Fibroblast of lung (primary cell): ENCODE results near the gene PRICKLE1.

Experiments
- CTCF ChIP-seq, 2 donors: IDR thresholded peaks in 1 of 2; conservative IDR thresholded peaks in 1 of 2; 1 replicate in 1 of 2; 2 replicates in 1 of 2; pipeline ENCODE4 v1.5.1; 2011 to 2012; ENCODE audit warnings: low read length in 2 of 2, control low read depth in 1 of 2, inconsistent platforms in 1 of 2, low read depth in 1 of 2, mild to moderate bottlenecking in 1 of 2
- EZH2 ChIP-seq: IDR thresholded peaks from 2 replicates; pipeline ENCODE4 v1.5.1; 2012; ENCODE audit warnings: low read length, control low read depth, mild to moderate bottlenecking; ENCODE audit errors: missing control alignments

- TF ChIP-seq CTCF (conservative IDR thresholded peaks at IDR 0.05 in 1 of 2, IDR thresholded peaks at IDR 0.05 in 1 of 2; ENCODE audit: low read depth in 1 of 2, low read length in 2 of 2) (no peak), EZH2 (no peak)
Observed at GRCh38 chr12:42474391-42474790, 115.2 kb downstream of the PRICKLE1 start.
